ENCODE measurements around the gene CPT1C. TPM values are rescaled to one million over a fixed set of nuclear protein-coding genes. Genes with fewer than 3 reads are reported as not detected.

Gene CPT1C
- total RNA-seq, 1 experiment from 2014 or later, result 0.84 TPM

GRCh38 chr19:49681830-49682229 lies 9.1 kb upstream of the CPT1C start:
- no peak for DNase-seq (ENCODE audit: low read depth)

GRCh38 chr19:49682274-49682673 lies 8.6 kb upstream of the CPT1C start:
- DNase-seq (ENCODE audit: low read depth), result no peak

- DNase-seq (ENCODE audit: low read depth), result no peak
These were observed 7.1 kb upstream of the CPT1C start for GRCh38 chr19:49683814-49684250.

GRCh38 chr19:49684251-49684982 lies 6.5 kb upstream of the CPT1C start:
- DNase-seq (ENCODE audit: low read depth), result no peak

GRCh38 chr19:49684983-49685553 lies 5.8 kb upstream of the CPT1C start:
- DNase-seq (ENCODE audit: low read depth), result no peak

GRCh38 chr19:49685845-49686332 lies 5.0 kb upstream of the CPT1C start:
- no peak for DNase-seq (ENCODE audit: low read depth)

- no peak for DNase-seq (ENCODE audit: low read depth)
These were observed 4.3 kb upstream of the CPT1C start for GRCh38 chr19:49686503-49687088.

- no peak for DNase-seq (ENCODE audit: low read depth)
These were observed 3.8 kb upstream of the CPT1C start for GRCh38 chr19:49687150-49687549.

GRCh38 chr19:49687566-49688316 lies 3.2 kb upstream of the CPT1C start:
- DNase-seq (ENCODE audit: low read depth), result no peak

- no peak for DNase-seq (ENCODE audit: low read depth)
These were observed 2.3 kb upstream of the CPT1C start for GRCh38 chr19:49688531-49689132.

GRCh38 chr19:49689133-49690078 lies 1.5 kb upstream of the CPT1C start, which contains the start of gene ADM5:
Gene ADM5, plus strand, starts transcription at chr19:49689594. Its CDS starts 244 bp downstream, at chr19:49689838.
- DNase-seq (ENCODE audit: low read depth), result no peak

- no peak for DNase-seq (ENCODE audit: low read depth)
These were observed 749 bp upstream of the CPT1C start for GRCh38 chr19:49690079-49690655.

GRCh38 chr19:49691243-49692146 lies 579 bp downstream of the CPT1C start:
- DNase-seq (ENCODE audit: low read depth), result no peak

- no peak for DNase-seq (ENCODE audit: low read depth)
These were observed 1.2 kb downstream of the CPT1C start for GRCh38 chr19:49692147-49692506.

- no peak for DNase-seq (ENCODE audit: low read depth)
These were observed 5.2 kb downstream of the CPT1C start for GRCh38 chr19:49696115-49696514.

GRCh38 chr19:49696865-49697264 lies 5.9 kb downstream of the CPT1C start:
- DNase-seq (ENCODE audit: low read depth), result no peak

- DNase-seq (ENCODE audit: low read depth), result no peak
These were observed 8.4 kb downstream of the CPT1C start for GRCh38 chr19:49699364-49699763.

GRCh38 chr19:49700563-49700962 lies 9.6 kb downstream of the CPT1C start:
- no peak for DNase-seq (ENCODE audit: low read depth)

- no peak for DNase-seq (ENCODE audit: low read depth)
These were observed 10.4 kb downstream of the CPT1C start for GRCh38 chr19:49701271-49701786.

Measured in HT1080 (cell line).